GM21447 (cell line): ENCODE data around the gene FAM43A.

Experiments used
- ATAC-seq: cut with Tn5 transposase; IDR thresholded peaks from one replicate; pipeline ENCODE4 v1.9.1; 2021; ENCODE audit not compliant: unreplicated experiment

The FAM43A gene, protein sequence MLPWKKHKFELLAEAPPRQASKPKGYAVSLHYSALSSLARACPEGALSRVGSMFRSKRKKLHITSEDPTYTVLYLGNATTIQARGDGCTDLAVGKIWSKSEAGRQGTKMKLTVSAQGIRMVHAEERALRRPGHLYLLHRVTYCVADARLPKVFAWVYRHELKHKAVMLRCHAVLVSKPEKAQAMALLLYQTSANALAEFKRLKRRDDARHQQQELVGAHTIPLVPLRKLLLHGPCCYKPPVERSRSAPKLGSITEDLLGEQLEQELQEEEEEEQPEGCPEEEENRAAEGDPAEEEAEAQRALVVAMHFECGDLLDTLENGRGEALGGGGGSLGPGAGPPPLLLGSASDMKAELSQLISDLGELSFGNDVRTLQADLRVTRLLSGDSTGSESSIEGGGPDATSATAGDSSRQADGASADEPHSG

DNA sequence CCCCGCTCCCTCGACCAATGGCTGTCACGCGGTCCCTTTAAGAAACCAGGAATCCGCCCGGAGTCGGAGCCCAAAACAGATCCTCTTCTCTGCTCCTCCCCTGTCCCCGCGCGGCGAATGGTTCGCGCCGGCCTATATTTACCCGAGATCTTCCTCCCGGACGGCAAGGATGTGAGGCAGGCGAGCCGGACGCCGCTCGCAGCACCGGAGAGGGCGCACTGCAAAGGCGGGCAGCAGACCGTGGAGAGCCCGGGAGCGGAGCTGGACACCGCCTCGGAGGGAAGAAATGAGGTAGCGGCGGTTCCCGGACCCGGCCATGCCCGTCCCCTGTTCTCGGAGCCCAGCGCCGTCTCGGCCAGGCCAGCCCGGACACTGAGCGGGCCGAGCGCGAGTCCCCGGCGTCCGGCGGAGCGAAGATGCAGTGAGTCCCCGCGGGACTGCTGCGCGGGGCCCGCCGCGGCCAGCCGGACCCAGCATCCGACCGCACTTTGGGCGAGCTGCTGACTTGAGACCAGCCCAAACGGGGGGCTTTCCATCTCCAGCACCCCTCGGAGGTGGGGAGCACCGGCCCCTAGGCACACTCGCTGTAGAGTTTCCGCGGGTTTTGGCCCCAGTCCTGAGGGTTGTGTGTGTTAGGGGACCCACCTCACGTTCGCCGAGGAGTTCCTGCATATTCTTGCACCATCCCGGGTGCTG, at the start of gene FAM43A:
FAM43A (plus strand) TSS at position 166 of the 696 bp plus-strand sequence. CDS start 944 bp downstream, outside the sequence.
- ATAC-seq = peak; percentile 37

DNA sequence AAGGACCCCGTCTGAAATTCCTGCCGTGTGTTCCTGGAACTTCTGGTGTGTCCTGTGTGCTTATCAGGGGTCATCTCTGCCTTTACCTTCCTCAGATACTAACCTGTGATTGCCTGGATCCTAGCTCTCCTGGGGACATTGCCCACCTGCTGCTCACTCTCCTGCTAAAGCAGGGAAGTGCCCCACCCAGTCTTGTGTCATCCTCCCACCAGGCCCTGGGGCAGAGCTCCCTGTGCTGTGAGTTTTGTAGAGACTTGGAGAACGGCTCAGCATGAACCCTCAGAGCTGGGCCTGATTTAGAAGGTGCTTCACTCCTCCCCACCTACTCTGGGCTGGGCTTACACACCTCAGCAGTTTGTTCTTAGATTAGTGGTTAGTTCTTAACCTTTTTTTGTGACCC, 48.6 kb upstream of the FAM43A start:
- no peak for ATAC-seq

- no peak for ATAC-seq
Observed at GRCh38 chr3:194637541-194638400, 47.9 kb upstream of the FAM43A start.

- no peak for ATAC-seq
Observed at GRCh38 chr3:194638991-194639605, 46.6 kb upstream of the FAM43A start.

DNA sequence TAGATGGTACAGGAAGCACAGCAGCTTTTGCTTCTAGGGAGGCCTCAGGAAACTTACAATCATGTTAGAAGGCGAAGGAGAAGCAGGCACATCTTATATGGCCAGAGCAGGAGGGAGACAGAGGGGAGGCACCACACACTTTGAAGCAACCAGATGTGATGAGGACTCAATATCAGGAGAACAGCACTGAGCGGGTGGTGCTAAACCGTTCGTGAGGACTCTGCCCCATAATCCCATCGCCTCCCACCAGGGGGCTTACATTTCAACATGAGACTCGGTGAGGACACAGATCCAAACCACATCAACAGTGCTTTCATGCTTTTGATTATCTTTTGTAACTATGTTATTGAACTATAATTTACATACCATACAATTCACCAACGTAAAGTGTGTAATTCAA, 44.9 kb upstream of the FAM43A start:
- ATAC-seq = no peak

GRCh38 chr3:194642769-194643168, 42.9 kb upstream of the FAM43A start:
- ATAC-seq = no peak

DNA sequence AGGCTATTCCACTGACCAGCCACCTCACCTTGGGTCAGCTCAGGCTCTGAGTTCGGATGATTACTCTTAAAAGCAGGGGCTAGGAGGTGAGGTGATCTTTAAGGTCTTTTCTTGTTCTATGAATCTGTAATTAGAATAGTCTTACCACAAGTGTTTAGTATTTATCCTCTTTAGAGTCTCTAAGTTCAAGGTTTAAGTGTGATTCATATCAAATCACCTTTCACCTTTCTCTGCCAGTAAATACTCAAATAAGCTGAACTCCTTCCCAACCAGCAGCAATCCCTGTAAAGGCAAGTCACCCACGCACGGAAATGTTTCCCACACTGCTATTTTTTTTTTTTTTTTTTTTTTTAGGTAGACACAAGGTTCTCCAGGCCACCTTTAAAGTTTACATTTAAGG, 37.9 kb upstream of the FAM43A start:
- no peak for ATAC-seq

- no peak for ATAC-seq
Observed at GRCh38 chr3:194654443-194654842, 31.2 kb upstream of the FAM43A start.

DNA sequence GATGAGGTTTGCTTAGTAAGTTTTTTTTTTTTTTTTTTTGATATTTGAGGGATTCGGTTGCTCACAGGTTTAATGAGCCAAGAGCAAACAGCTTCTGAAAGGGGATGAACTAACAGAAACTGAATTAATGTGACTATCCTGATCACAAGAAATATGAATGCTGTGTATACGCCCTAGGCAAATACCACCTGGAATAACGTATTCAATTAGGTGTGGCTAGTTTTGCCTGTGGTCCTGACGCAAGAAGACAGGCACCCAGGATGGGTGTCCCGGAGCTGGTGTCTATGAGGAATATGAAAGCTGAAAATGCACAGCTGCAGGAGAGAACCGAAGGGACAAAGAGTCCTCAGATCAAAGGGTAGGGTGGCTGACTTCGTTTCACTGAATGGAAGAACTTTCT, 28.2 kb upstream of the FAM43A start:
- no peak for ATAC-seq

DNA sequence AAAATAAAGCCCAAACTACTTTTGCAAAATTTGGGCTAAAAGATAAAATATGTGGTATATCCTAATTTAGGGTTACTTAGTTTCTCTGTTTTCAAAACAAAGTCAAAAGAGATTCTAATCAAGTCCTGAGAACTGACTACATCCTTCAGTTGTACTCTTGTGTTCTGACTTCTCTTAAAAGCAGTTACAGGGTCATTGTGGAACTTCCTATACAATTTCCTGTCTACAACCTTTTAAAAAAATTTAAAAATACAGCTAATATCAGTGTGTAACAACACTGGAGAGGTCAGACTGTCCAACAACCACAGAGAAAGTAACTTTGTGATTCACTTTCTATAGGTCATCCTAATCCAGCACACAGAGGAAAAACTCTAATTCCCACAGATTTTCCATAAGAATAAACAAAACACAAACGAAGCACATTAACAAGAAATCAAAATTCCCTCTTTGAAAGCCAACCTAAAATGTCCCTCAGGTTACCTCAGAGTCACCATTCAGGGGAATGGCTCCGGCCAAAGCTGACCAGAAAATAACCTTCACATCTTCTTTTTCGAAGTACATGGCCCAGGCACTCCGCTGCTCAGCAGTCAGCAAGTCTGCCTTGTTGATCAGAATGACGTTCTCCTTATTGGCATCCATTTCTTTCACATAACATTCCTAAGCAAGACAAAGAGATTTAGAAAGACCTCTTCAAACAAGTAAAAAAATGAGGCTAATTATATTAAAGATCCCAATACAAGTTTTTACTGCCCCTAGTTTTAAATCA, 27.0 kb upstream of the FAM43A start:
- ATAC-seq = no peak

DNA sequence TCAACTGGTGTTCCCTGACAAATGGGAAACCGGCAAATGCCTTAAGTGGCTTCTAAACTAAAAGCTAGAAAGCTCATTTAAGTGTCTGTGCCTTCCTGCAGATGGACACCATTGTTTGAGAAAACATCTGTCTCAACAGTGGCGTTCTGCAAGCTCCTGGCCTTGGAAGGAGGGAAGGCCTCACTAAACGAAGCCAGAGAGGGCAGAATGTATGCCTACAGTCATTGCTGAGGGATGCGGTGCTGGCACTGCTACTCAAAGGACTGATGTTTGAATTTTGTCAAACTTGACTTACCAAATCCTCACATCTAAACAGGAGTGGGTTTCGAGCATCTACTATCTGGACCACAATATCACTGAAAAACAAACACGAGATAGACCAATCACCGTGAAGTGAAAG, 25.9 kb upstream of the FAM43A start:
- ATAC-seq = no peak

GRCh38 chr3:194661374-194661773, 24.3 kb upstream of the FAM43A start:
- no peak for ATAC-seq

DNA sequence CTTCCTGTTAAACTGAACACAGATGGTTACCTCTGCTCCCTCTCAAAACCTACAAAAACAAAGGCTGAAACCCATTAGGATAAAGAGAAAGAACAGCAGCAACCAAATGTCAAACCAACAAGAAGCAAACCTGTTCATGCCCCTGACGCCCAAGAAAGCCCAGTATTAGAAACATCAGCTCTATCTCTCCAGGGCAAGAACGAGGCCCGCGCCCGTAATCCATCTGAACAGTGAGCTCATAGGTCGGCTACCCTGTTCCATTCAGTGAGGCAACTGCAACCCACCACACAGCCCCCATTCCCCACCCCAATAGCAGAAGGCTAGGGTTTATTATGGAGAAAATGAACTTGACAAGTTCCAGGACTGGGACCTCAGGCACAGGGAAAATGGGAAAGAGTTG, 23.7 kb upstream of the FAM43A start:
- ATAC-seq = no peak

DNA sequence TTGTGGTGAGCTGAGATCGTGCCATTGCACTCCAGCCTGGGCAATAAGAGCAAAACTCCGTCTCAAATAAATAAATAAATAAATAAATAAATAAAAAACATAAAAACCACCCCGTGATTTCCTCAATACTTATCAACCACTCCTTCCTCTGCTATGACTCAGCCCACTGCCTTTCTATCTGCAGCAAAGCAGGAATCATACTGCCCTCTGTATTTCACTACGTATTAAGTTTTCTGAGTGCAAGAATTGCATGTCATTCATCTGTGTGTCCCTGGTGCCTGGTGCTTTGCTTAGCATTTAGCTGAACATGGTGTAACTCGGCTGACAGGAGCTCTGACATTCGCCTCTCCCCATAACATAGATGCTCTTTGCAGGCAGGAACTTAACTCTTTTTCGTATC, 20.8 kb upstream of the FAM43A start:
- no peak for ATAC-seq

DNA sequence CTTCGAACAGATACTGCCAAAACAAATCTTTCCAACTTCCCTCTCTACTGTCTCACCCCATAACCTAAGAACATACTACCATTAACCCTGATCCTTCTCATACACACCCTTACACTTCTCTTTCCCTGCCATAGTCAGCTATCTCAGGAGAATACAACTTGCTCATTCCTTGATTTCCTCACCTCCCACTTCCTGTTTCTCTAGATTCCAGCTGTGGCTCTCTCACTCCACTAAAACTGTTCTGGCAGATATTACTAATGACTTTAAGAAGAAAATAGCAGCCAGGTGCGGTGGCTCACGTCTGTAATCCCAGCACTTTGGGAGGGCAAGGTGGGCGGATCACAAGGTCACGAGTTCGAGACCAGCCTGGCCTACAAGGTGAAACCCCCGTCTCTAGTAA, 18.3 kb upstream of the FAM43A start:
- ATAC-seq = no peak

GRCh38 chr3:194671511-194671899, 14.2 kb upstream of the FAM43A start:
- peak; percentile 15 for ATAC-seq

GRCh38 chr3:194671900-194672808, 13.5 kb upstream of the FAM43A start, which contains the start of gene LSG1:
Gene LSG1 (minus strand): TSS chr3:194672191. CDS start chr3:194672162, 29 bp downstream.
- peak; percentile 81 for ATAC-seq

- ATAC-seq = no peak
Observed at GRCh38 chr3:194672876-194673275, 12.8 kb upstream of the FAM43A start.

DNA sequence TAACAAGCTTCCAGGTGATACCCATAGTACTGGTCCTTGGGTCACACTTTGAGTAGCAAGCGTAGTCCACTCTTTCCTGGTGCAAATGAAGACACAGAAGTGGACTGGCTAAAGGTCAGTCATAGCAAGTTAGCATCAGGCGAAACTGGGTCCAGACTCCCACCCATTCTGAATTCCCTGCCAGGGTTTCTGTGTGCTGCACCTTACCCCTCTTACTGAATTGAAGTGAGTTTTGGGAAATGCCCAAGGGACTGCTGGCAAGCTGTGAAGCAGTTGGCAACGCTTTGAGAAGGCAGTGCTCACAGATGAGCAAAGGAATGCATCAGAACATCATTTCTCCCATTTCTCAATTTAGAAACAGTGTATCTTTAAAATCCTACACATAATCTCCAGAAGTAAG, 11.9 kb upstream of the FAM43A start:
- ATAC-seq = no peak
